Measurements from ENCODE around the gene RFX8. TPM values are rescaled to one million over a fixed set of nuclear protein-coding genes. Genes with fewer than 3 reads are reported as not detected.

RFX8 gene
- total and polyA plus RNA-seq, 2 donors (not counting 3 experiments of a cell fraction or from before 2014, with no cell fraction given), result 0.21 to 1.00 TPM

DNA sequence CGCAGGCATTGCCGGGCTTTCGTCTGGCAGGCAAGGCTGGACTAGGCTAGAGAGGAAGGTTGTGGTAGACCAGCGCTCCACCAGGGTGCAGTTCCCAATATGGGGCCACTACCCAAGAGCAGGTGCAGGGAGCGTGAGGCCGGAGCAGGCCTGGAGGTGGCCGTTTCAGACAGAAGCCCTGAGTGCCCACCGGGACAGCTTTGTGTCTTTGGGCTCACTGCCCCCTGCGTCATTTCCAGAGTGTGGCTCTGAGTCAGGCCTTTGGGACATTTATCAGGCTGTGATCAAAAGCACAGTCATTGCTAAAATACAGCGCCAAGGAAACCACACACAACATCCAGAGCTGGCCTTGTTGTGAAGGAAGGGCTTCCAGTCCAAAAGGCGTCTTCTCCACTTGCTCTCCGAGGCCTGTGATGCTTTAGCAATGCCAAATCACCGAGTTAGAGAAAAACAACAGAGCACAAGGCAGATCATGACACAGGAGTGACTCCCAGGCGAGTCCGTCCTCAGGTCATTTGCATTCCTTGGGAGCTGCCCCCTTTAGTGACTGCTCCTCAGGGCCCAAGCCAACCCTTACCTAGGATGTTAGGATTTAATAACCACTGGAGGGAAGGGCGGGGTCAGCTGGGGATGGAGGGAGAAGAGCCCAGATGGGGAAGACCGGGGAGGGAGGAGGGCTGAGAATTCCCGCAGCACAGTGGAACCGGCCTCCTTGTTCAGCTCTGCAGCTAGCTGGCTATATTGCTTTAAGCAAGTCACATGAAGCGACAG, 42.3 kb downstream of the RFX8 start:
- no peak overlapping the region for H3K4me2 ChIP-seq (ENCODE audit: insufficient read depth, low read length)
- intact Hi-C loops (cut with micrococcal nuclease), result no loop called here
- H3K27ac ChIP-seq (ENCODE audit: insufficient read depth, low read depth, low read length), result no peak overlapping the region

More for the DNA sequence above, 42.3 kb downstream of the RFX8 start:
- H2AFZ ChIP-seq (ENCODE audit: low read depth, low read length), result no peak overlapping the region
- H3K36me3 ChIP-seq (ENCODE audit: control insufficient read depth in 2 of 2, extremely low read depth in 1 of 2, insufficient read depth in 2 of 2, low read length in 2 of 2), result no peaks in the 10 kb centered on the region
- H3K9me3 ChIP-seq (replicated peaks; ENCODE audit: control insufficient read depth, insufficient read depth, low read length), result no peaks in the 10 kb centered on the region
- dilution Hi-C loops (cut with MboI; ENCODE audit: extremely low pct_ligation_motif_present, low sequenced_read_pairs), result no loop called here
- no TSS peak for BruUV-seq (replicated peaks)
- DNase-seq (ENCODE audit: low read depth, low spot score), result no peak
- H4K20me1 ChIP-seq (replicated peaks; ENCODE audit: control insufficient read depth, extremely low read depth, insufficient read depth, low read length), result no peaks in the 10 kb centered on the region
- H3K9ac ChIP-seq (replicated peaks; ENCODE audit: extremely low read depth, insufficient read depth, low read length), result no peak overlapping the region
- TF ChIP-seq EZH2 (IDR thresholded peaks at IDR 0.05; ENCODE audit: borderline replicate concordance, low read depth, low read length, severe bottlenecking), result no peak
- no peak for TF ChIP-seq FOS (IDR thresholded peaks at IDR 0.05; ENCODE audit: borderline replicate concordance, insufficient read depth, low read length)
- TF ChIP-seq GATA2 (IDR thresholded peaks at IDR 0.05; ENCODE audit: insufficient read depth, insufficient read length, low read depth, low read length), result no peak
- TF ChIP-seq, protein P1, sequence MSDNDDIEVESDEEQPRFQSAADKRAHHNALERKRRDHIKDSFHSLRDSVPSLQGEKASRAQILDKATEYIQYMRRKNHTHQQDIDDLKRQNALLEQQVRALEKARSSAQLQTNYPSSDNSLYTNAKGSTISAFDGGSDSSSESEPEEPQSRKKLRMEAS (IDR thresholded peaks at IDR 0.05; ENCODE audit: insufficient read depth, insufficient read length), result no peak
- no peak for TF ChIP-seq MYC (IDR thresholded peaks at IDR 0.05; ENCODE audit: low read depth, low read length)
- TF ChIP-seq POLR2A (IDR thresholded peaks at IDR 0.05; ENCODE audit: low read depth, low read length), result no peak
- TF ChIP-seq POLR2AphosphoS5 (IDR thresholded peaks at IDR 0.05; ENCODE audit: insufficient read depth, low read depth, low read length), result no peak
- no peak for TF ChIP-seq JUN (IDR thresholded peaks at IDR 0.05; ENCODE audit: borderline replicate concordance, insufficient read depth, insufficient read length, low read depth)
- TF ChIP-seq CTCF (IDR thresholded peaks at IDR 0.05; ENCODE audit: extremely low read depth in 1 of 2, insufficient read depth in 1 of 2, low read depth in 1 of 2, low read length in 2 of 2), result no peak
- peaks cover 4% of the 10 kb centered on the region for H3K4me1 ChIP-seq (ENCODE audit: control insufficient read depth, extremely low read depth, insufficient read depth, low read length)
- no peak overlapping the region for H3K4me3 ChIP-seq (replicated peaks in 1 of 3; ENCODE audit: insufficient read depth in 1 of 3, low read depth in 1 of 3, low read length in 3 of 3)
- no peaks in the 10 kb centered on the region for H3K79me2 ChIP-seq (ENCODE audit: control insufficient read depth, insufficient read depth, low read length)
- ChIA-PET CTCF (no interaction called here), POLR2A (no interaction called here)
- no peaks in the 10 kb centered on the region for H3K27me3 ChIP-seq (ENCODE audit: control insufficient read depth in 2 of 2, insufficient read depth in 2 of 2, low read length in 2 of 2)
- H3K9me1 ChIP-seq (replicated peaks; ENCODE audit: control insufficient read depth, extremely low read depth, insufficient read depth, low read length), result no peaks in the 10 kb centered on the region
- no peak for FAIRE-seq

Measured in endothelial cell of umbilical vein (primary cell).